Ammon's horn (tissue), 1 donor: Measurements from ENCODE around the gene RBP5.

Experiments
- DNase-seq: peaks from one replicate; pipeline ENCODE4 v3.0.0-alpha.2; 2016; ENCODE audit warnings: low spot score

Gene RBP5, protein sequence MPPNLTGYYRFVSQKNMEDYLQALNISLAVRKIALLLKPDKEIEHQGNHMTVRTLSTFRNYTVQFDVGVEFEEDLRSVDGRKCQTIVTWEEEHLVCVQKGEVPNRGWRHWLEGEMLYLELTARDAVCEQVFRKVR

DNA sequence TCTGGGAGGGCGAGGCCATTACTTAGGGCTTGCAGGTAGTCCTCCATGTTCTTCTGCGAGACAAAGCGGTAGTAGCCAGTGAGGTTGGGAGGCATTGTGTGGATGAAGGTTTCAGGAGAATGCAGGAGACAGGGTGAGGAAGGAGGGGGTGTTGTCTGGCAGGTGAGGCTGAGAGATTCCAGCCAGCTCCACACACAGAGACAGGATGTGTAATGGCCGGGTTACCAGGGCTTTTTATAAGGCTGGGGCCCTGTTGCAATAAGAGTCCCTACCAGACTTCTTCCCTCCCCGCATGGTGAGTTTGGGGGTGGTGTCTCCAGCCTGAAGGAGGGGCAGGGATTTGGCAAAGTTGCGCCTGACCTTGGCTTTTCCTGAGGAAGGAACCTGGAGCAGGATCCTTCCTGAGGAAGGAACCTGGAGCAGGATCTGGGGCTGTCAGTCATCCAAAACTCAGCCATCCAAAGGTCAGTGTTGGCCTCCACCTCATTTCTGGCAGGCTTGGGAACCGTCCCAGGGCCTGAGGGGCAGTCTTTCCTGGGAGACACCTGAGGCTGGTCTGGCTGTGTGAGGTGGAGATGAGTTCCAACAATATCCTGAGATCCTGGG, at the start of gene RBP5:
Gene RBP5, minus strand, starts transcription at position 209 of the 606 bp plus-strand sequence. Its CDS starts 114 bp downstream, at position 95.
- no peak for DNase-seq

DNA sequence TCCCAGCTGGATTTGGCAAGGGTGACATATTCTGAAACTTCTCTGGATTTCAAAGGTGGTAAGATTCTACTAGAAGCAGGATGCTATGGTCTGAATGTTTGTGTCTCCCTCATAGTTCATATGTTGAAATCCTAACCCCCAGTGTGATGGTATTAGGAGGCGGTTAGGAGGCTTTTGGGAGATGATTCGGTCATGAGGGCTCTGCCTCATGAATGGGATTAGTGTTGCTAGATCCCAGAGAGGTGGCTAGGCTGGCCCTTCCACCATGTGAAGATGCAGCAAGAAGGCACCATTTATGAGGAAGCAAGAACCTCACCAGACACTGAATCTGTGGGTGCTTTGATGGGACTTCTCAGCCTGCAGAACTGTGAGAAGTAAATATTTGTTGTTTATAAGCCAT, 49.8 kb upstream of the RBP5 start:
- no peak for DNase-seq

DNA sequence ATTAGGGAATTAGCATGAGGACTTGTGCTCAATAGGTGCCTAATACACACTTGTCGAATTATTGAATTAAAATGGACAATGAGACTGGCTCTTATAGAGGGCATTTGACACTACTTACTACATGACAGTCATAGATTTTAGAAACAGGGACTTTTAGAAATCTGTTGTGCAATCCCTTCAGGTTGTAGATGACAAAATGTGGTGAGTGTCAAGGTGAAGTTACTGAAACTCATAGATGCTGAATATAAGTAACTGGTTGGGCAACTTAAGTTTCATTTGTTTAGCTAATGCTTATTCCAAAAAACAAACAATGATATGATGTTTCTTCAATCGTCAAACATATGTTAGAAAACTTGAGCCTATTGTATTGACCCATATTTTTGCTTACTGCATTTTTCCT, 47.9 kb upstream of the RBP5 start:
- DNase-seq, result no peak

DNA sequence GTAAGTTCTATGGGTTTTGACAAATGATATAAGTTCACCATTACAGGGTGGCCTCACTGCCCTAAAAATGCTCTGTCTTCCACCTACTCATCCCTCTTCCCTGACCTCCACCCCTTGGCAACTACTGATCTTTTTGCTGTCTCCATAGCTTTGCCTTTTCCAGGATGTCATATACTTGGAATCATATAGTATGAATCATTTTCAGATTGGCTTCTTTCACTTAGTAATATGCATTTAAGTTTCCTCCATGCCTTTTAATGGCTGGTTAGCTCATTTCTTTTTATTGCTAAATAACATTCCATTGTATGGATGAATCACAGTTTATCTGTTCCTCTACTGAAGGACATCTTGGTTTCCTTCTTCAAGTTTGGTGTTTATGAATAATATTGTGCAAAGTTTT, 46.8 kb upstream of the RBP5 start:
- no peak for DNase-seq

DNA sequence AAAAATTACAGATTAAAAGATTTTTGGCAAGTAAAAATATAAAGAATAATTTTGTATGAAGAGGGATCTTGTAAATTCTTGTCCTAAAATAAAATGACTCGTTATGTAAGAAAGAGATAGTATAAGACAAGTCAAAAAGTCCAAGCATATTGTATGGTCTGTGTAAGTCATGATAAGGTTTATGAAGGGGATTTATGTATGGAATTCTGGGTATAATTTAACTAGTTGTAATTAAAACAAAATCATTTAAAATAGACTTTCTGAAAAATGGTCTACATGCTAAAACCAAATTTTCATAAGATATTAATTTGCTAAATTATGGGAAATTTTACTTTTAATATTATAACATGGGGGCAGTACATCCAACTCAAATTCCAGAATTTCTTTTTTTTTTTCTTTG, 43.2 kb upstream of the RBP5 start:
- DNase-seq, result no peak

DNA sequence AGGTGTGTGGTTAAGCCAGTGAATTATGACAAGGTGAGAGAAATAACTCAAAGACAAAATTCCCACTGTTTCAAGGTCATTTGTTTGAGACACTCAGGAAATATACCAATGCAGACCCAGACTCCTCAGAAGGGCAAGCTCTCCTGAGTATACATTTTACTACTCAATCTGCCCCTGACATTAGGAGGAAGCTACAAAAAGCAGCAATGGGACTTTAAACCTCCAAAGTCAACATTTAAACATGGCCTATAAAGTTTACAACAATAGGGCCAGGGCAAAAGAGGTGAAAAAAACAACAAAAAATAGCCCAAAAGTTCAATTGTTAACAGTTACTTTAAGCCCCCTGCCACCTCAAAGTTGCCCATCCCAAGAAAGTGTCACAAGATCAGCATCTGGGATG, 41.3 kb upstream of the RBP5 start:
- DNase-seq, result no peak

DNA sequence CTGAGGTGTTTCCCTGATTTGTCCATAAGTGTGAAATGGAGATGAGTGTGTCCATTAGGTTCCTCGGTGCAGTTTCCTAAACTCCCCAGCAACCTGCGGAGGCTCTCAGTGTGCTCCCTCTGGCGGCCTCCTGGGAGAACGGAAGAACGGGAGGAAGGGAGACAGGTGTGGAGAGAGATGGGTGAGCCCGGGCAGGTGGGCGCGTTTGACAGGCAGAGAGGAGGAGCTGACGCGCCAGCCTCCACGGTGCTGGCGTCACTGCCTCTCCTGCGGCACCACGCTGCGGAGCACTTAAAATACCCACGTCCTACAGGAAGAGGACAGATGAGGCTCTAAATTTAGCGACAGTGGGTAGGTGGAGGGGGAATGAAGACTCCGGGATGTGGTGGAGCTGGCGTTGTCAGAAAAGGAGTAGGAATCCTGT, 34.0 kb upstream of the RBP5 start:
- DNase-seq, result peak; percentile 55

DNA sequence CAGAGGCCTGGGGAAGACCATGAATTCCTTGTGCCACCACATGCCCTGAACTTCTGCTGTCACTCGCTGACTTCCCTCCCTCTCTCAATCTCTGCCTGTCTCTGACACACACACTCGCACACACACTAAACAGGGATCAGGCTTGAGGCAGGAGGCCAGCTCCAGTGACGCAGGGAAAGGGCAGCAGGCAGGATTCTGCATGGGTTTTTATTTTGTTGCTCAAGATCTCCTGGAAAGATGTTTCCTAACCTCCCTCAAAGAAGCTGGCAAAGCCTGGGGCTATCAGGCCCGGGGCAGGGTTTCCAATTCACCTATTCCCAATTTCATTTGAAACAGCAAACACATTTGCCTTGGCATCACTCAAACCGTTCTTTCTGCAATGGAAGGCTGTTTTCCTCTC, 33.1 kb upstream of the RBP5 start:
- no peak for DNase-seq

DNA sequence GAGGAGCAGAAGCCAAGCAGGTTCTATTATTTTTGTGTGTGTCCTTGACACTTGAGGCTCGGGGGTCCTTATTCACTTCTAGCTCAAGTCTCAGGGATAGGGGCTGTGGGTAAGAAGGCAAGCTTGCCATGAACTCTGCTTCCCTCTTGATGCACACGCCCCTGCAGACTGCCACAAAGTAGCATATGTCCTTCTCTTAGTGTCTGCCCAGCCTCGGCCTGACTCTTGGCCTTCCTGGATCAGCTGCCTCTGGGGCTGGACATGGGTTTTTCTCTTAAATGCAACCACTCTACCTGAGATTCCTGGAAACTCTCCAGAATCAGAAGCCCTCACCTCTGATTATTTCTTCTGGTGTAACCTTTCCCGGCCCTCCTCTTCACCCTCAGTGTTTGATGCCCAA, 32.6 kb upstream of the RBP5 start:
- no peak for DNase-seq

DNA sequence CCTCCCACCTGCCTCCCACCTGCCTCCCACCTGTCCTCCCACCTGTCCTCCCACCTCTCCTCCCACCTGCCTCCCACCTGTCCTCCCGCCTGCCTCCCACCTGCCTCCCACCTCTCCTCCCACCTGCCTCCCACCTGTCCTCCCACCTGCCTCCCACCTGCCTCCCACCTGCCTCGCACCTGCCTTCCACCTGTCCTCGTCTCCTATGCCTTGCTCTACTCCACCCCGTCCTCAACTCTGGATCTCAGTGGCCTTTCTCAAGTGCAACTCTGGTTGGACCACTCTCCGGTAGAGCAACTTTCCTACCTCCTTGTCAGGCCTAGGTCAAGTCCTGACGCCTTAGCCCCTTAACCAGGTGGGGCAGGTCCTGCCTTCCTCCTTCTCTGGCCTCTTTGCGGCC, 31.5 kb upstream of the RBP5 start:
- DNase-seq, result no peak

DNA sequence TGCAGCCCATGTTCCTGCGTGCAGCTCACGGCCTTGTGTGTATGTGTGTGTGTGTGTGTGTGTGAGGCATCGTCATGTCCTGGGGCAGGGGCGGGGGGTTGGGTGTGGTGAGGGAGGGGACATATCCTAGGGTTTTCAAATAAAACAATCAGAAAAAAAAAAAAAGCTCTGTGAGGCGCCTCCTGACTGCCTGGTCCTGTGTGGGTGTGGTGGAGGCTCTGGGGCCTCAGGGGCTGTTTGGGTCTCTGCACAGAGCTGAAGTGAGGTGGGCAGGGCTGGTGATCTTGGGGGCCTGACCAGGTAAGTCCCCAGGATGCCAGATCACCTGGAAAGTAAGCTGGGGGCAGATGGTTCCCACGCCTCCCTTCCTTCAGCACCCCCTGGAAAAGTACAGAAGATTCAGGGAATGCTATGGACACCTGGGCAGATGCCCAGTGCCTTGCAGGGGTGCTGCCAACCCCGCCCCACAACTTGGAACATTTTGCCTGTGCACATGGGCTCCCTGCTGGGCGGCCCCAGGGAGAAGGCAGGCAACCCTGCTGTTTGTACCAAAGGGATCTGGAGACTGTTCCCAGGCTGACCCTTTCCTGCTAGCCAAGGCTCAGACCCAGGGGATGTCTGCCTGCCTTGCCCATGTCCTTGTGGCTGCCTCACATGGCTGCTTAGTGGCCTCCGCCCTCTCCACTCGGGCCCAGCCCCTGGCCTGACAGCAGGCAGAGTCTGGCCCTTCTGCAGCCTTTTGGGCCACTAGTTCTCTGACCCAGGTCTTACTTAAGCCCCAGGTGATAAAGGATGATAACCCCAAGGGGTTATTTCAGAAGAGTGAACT, 30.3 kb upstream of the RBP5 start:
- DNase-seq, result no peak

DNA sequence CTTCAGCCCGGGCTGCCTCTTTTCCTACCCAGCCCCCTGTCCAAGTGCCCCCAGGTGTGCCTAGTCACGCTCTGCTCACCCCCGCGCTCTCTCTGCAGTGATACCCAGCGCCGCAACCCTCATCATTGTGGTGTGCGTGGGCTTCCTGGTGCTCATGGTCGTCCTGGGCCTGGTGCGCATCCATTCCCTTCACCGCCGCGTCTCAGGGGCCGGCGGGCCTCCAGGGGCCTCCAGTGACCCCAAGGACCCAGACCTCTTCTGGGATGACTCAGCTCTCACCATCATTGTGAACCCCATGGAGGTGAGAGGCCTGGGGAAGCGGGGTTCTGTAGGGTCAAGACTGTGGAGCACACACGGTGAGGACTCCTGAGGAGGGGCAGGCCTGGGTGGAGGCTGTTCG, 28.7 kb upstream of the RBP5 start:
- DNase-seq, result no peak

DNA sequence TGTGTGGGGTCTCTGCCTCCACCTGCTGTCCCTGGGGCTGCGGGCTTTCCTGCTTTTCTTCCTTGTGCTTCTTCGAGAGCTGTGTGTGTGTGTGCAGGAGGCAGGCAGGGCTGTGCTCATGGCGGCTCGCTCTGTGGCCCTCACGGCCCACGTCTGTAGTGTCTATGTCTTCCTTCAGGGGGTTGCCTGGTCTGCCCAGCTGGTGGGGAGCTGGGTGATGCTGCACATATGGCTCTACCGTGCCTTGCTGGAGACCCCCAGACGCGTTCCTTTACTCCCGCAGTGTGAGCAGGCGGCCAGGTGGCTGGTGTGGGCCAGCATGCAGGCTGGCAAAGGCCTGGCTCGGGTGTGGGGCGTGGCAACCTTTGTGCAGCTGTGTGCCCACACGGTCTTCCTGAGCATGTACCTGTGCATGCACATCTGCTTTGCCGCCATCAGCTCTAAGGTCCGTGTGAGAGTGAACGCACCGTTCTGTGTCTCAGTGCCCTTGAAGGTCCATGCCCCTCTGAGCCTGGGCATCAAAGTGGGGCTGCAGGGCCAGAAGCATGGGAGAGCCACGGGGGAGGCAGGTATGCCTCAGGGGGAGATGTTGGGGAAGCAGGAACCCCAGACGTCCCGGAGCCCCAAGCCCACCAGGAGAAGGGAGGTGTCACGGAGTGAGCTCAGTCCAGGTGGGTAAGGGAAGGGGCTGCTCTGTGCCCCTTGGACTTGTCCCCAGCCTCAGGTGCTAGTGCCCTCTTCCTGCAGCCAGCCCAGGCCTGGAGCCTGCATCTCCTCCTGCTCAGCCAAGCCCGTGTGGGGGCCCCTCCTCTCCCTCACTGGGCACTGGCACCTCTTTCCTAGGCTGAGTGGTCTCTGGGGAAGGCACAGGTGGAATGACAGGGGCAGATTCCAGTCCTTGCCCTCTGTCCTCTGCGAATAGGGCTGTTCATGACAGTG, 27.8 kb upstream of the RBP5 start:
- no peak for DNase-seq

DNA sequence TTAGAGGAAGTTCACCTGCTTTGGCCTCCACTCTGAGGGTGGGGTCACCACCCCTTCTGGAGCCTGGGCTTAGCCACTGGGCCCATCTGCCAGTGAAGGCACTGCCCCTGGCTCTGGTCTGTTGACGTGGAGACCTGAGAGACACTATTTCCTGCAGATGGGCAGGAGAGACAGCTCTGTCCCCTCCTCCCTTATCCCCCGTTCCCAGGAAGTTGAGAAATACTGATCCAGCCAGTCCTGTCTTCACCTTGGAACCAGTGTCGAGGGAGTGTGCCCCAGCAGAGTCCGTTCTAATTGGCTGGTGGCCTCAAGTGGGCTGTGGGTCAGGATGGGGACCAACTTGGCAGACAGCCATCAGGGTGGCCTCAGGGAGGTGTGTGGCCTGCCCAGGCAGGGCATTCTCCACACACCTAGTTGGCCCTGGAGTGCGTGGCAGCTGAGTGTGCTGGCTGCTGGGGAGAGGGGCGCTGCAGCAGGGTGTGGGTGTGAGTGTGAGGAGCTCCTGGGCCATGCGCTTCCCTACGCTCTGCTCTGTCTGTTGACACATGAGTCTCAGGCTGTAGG, 26.9 kb upstream of the RBP5 start:
- no peak for DNase-seq

DNA sequence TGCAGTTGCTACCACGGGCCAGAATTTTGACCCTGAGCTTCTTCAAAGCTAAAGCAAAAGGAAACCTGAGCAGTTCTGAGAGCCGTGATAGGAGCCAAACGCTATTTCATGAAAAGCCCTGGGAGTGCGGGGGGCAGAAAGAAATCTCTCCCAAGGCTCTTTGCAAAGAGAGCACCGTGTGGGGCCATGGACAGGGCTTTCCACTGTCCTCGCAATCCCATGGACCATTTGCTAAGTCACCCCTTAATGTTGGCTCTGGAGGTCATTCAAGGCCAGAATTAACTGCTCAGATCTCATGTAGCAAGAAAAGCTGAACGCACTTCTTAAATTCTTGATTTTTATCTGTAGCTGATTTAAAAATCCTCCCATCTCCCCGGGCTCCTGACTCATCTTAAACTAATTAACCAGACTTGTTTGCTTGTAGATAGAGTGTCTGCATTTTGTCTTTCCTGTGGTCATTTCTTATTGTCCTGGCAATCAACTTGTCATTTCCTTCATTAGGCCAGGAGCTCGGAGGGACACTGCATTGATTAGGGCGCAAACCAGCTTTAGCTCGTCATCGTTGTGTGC, 26.3 kb upstream of the RBP5 start:
- no peak for DNase-seq

DNA sequence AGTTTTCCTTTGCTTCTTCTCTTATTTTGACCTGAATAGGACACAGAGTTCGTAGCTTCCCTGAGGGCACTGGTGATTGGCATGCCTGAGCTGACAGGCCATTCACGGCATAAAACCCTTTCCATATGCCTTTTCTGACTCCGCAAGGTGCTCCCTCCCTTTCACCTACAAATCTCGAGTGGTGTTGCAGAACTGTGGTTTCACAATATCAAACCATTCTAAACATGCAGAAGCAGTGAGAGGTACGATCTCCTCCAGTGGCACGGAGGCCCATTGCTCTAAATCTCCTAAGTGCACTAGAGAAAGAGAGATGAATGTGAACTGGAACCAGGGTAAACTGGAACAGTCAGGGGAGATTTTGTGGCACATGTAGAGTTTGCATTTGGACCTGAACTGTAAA, 25.4 kb upstream of the RBP5 start:
- DNase-seq, result no peak

DNA sequence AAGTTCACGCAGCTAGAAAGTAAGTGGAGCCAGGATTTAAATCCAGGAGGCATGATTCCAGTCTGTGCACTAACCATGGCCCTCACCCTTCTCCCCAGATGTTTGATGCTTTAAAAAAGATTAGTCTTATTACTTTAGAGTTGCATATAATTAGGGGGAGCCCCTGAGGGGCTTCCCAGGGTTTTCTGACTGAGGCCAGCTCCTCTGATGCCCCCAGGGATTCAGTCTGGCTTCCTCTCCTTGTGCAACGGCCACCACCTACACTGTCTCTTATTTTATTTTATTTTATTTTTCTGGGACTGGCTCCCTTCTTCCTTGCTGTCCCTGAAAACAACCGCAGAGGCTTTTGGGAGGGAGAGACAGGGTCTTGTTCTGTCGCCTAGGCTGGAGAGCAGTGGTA, 24.1 kb upstream of the RBP5 start:
- DNase-seq, result no peak

DNA sequence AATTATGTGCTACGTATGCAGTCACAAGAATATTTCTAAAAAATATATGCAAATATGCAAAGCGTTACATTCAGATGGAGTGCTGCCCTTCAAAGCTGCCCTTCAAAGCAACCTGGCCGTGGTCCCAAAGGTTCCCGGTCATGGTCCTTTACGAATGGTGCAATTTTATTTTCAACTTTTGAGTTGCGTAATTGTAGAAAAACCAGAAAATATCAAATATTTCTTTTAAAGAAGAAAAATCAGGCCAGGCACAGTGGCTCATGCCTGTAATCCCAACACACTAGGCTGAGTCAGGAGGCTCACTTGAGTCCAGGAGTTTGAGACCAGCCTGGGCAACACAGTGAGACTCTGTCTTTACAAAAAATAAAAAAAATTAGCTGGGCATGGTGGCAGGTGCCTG, 22.8 kb upstream of the RBP5 start:
- no peak for DNase-seq

DNA sequence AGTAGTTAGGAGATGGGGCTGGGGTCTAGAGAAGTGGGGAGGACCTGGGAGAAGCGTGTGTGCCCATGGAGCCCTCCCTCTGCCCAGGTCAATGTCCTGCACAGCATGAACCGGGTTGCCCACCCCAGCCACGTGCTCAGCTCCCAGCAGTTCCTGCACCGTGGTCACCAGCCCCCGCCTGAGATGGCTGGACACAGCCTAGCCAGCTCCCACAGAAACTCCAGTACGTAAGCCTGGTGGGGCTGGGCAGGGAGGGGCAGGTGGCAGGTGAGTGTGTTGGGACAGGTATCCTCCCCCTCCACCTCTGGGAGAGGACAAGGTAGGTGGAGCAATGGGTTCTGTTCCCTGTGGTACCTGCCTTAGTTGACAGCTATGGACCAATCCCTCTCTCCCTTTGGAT, 22.2 kb upstream of the RBP5 start:
- DNase-seq, result no peak

DNA sequence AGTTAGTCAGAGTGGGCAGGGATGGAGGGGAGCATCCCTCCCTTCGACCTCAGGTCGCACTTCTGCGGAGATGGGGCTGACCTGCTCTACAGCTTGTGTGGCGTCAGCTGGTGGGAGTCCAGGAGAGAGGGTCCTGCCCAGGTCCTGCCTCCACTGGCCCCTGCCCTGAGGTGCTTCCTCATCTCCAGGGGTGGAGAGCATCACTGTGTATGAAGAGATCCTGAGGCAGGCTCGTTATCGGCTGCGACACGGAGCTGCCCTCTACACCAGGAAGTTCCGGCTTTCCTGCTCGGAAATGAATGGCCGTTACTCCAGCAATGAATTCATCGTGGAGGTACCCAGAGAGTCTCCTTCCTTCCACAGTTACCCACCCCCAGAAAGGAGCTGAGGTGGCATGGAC, 21.7 kb upstream of the RBP5 start:
- no peak for DNase-seq

DNA sequence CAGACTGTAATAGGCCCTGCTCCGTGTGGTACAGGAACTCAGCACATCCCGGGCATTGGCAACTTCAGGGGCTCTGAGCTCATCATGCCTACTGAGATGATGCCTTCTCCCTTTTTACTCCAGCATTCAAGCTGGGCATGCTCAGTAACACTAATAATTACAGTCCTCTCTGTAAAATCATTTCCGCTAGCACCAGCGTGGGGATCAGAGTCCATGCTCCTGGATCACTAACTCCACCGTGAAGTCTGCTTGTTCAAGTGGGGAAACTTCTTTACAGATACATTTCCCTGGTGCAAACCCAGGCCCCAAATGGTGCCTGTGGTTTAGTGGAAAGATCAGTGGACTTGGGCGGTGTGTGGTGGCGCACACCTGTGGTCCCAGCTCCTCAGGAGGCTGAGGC, 18.2 kb upstream of the RBP5 start:
- no peak for DNase-seq

DNA sequence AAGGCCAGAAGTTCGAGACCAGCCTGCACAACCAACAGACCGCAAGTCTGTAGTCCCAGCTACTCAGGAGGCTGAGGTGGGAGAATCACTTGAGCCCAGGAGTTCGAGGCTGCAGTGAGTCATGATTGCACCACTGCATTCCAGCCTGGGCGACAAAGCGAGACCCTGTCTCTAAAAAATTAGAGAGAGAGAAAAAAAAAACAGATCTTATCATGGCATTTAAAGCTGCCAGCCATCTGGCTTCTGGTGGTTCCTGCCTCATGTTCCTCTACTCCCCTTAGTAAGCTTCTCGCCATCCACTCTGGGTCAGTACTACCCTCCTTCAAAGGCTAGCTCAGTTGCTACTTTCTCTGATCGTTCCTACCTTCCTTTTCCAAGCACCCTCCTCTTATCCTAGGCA, 17.5 kb upstream of the RBP5 start:
- DNase-seq, result no peak
